RWPE1 (cell line): ENCODE data around the gene NFIB.

Experiments used
- CTCF ChIA-PET: fragments of 350-600 bp; sonication (Branson Sonifier 250); formaldehyde crosslinking; extraction: SDS; loops from one replicate; lab custom pipeline; 2021; lab: Yijun Ruan, JAX
- POLR2A ChIA-PET: fragments of 400-600 bp; formaldehyde crosslinking; extraction: SDS; loops from one replicate; lab custom pipeline; 2020; ENCODE audit warnings: antibody characterized with exemption; ENCODE audit not compliant: low non-redundant PET; lab: Yijun Ruan, JAX
- DNase-seq: peaks from one replicate; pipeline ENCODE4 v3.0.0; 2012; ENCODE audit warnings: low spot score
- H3K27ac ChIP-seq: fragments of 450-650 bp; 2 replicates; pipeline ENCODE4 v1.5.1; 2017
- CTCF ChIP-seq: fragments of 450-650 bp; conservative IDR thresholded peaks from 2 replicates; pipeline ENCODE4 v1.5.1; 2017; ENCODE audit warnings: low read depth, mild to moderate bottlenecking

Gene NFIB

GRCh38 chr9:14260101-14260500 is 53.8 kb downstream of the NFIB start:
- ChIA-PET CTCF (interaction anchor here (0.6 kb wide), 1 partner anchor 52 kb away, joined by 3 read pairs; no protein-coding TSS in a partner anchor), POLR2A (no interaction called here)
- DNase-seq, result no peak
- no peak for TF ChIP-seq CTCF
- no peak overlapping the region for H3K27ac ChIP-seq

- DNase-seq, result peak; percentile 30
- POLR2A ChIA-PET, result no interaction called here
- CTCF ChIA-PET, result no interaction called here
- TF ChIP-seq CTCF, result no peak
- no peak overlapping the region for H3K27ac ChIP-seq
These were observed 55.2 kb downstream of the NFIB start for GRCh38 chr9:14258660-14259239.

GRCh38 chr9:14258156-14258555 is 55.8 kb downstream of the NFIB start:
- no peak for TF ChIP-seq CTCF
- no peak overlapping the region for H3K27ac ChIP-seq
- ChIA-PET POLR2A (no interaction called here), CTCF (no interaction called here)
- no peak for DNase-seq

- DNase-seq, result no peak
- ChIA-PET POLR2A (interaction anchor here (0.7 kb wide), 1 partner anchor 67 kb away, joined by 3 read pairs; no protein-coding TSS in a partner anchor), CTCF (interaction anchor here (1.1 kb wide), 1 partner anchor 47 kb away, joined by 4 read pairs; no protein-coding TSS in a partner anchor)
- H3K27ac ChIP-seq, result no peak overlapping the region
- no peak for TF ChIP-seq CTCF
These were observed 57.4 kb downstream of the NFIB start for GRCh38 chr9:14256588-14256987.

DNA sequence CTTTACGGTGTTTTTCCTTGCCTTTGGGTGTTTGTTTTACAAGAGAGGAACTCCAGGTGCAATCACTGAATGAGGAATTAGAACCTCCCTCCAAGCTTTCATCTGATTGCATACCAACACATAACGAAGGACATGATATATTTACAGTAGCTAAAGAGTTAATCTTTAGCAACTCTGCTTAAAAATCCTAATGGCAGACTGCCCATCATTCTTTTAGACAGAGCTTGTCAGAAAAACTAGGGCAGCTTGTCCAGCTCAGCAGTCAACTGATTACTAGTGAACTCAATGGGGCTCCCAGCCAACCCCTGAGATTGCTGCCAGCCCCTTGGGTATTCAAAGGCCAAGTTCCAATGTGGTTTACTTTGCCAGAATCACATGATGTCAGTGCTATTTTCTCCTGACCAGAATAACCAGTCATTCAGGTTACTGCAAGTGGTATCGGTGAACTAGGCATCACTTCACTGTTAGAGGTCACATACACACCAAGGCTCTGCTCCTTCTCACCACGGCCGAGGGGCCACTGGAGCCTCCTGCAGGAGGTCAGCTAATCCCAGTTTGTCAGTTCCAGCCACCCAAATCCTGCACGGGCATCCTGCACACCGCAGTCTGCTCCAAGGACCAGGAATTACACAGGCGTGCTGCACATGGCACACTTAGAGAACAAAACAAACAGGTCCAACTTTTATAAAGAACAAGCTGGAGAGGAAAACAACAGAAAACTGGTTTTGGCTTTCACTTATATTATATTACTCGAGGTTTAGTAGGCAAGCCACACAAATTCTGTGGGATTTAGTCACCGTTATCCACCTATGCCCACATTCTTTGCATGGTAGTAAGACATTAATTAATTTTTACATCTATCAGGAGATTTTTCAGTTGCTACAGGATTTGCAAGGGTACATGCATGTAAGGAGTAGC is 62.5 kb downstream of the NFIB start:
- TF ChIP-seq CTCF, result no peak
- ChIA-PET POLR2A (interaction anchor here (0.6 kb wide), 2 partner anchors 61 to 368 kb away, joined by 3 read pairs; no protein-coding TSS in a partner anchor), CTCF (interaction anchor here (0.6 to 0.7 kb wide), 2 partner anchors 30 to 575 kb away, joined by 3 to 4 read pairs; no protein-coding TSS in a partner anchor)
- H3K27ac ChIP-seq, result peak overlapping the region; percentile 79
- peak; percentile 80 for DNase-seq

- no peak for DNase-seq
- no peak for TF ChIP-seq CTCF
- H3K27ac ChIP-seq, result no peak overlapping the region
- CTCF ChIA-PET, result interaction anchor here (0.6 to 0.7 kb wide), 3 partner anchors 25 to 575 kb away, joined by 3 to 4 read pairs (median 3); no protein-coding TSS in a partner anchor
- POLR2A ChIA-PET, result no interaction called here
These were observed 63.2 kb downstream of the NFIB start for GRCh38 chr9:14250794-14251153.
